Measurements from ENCODE around the gene NR6A1.

NR6A1 gene

DNA sequence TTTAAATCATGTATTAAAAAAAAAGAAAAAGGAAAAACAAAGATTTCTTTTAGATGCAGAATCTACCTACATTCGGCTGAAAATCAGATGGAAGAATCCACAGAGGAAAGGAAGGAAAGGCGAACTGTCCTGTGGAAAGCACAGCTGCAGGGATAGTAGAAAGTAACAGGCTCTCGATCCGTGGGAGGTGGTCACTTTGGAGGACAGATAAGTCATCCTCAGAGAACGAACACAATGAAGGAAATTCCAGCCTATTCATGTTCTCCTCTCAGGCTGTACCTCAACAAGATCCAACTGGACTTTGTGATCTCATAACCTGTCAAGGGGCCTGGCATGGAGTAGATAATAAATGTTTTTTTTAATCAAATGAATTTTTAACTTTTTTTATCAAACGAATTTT, 72.8 kb downstream of the NR6A1 start:
- CTCF ChIA-PET, result interaction anchor here (2.0 to 3.7 kb wide), 2 partner anchors 13 to 81 kb away, joined by 7 to 15 read pairs; no protein-coding TSS in a partner anchor
- POLR2A ChIA-PET, result no interaction called here
- no peak for TF ChIP-seq CTCF (IDR thresholded peaks at IDR 0.05; ENCODE audit: control extremely low read depth, extremely low read depth, low read depth, missing control alignments)
- DNase-seq (ENCODE audit: extremely low spot score), result no peak

DNA sequence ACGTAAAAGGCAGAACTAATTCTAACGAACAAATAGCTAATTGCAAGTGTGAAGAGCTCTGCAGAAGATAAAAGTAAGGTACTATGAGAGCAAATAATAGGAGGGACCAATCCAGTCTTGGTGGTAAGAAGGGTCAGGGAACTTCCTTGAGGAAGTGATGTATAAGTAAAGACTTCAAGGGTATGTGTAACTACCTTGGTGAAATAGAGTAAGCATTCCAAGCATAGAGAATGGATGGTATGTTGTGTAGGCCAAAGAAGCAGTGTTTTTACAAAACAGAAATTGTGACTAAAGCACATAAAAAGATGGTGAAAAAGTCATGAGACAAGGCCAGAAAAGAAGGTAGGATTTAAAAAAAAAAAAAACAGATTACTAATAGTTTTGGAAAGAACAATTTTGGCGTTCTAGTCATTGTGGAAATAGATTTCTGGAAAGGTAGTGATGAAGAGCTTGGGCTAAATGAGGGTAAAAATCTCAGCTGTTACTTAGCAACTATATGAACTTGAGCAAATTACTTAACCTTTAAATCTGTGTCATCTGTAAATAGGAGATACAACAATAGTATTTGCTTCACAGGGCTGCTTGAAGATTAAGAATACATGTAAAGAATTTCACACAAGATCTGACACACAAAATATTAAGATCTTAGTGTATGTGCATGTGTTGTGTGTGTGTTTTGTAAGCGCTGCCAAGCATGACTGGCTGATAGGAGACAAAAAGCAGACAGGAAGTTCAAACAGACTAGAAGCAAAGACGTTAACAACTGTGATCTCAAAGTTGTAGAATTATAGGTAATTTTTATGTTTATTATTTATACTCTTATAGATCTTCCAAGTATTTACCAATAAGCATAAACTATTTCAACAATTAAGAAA, 73.5 kb downstream of the NR6A1 start:
- CTCF ChIA-PET, result interaction anchor here (0.9 to 1.6 kb wide), 3 partner anchors 10 to 59 kb away, joined by 3 to 5 read pairs (median 3); no protein-coding TSS in a partner anchor
- no peak for TF ChIP-seq CTCF (IDR thresholded peaks at IDR 0.05; ENCODE audit: control extremely low read depth, extremely low read depth, low read depth, missing control alignments)
- POLR2A ChIA-PET, result no interaction called here
- no peak for DNase-seq (ENCODE audit: extremely low spot score)

- no peak for TF ChIP-seq CTCF (IDR thresholded peaks at IDR 0.05; ENCODE audit: control extremely low read depth, extremely low read depth, low read depth, missing control alignments)
- ChIA-PET CTCF (interaction anchor here (1.6 kb wide), 1 partner anchor 8 kb away, joined by 5 read pairs; no protein-coding TSS in a partner anchor), POLR2A (no interaction called here)
- no peak for DNase-seq (ENCODE audit: extremely low spot score)
Measured at GRCh38 chr9:124696101-124696500, 75.0 kb downstream of the NR6A1 start.

DNA sequence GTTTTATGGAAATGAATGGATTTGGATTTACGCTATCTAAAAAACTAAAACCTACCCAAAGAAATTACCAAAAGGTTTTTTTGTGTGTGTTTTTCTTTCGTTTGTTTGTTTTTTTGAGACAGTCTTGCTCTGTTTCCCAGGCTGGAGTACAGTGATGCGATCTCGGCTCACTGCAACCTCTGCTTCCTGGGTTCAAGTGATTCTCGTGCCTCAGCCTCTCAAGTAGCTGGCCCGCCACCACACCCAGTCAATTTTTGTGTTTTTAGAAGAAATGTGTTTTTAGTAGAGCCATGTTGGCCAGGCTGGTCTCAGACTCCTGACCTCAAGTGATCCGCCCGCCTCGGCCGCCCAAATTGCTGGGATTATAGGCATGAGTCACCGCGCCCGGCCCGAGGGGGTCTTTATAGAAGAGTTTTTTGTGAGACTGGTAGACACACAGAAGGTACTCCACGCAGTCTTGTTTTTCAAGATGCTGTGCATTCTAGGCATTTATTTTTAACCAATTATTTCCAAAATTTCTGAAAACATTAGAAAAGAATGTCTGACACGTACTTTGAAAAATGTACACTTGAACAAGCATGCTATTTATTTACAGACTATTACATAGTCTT, 75.7 kb downstream of the NR6A1 start:
- CTCF ChIA-PET, result no interaction called here
- POLR2A ChIA-PET, result no interaction called here
- DNase-seq (ENCODE audit: extremely low spot score), result no peak

DNA sequence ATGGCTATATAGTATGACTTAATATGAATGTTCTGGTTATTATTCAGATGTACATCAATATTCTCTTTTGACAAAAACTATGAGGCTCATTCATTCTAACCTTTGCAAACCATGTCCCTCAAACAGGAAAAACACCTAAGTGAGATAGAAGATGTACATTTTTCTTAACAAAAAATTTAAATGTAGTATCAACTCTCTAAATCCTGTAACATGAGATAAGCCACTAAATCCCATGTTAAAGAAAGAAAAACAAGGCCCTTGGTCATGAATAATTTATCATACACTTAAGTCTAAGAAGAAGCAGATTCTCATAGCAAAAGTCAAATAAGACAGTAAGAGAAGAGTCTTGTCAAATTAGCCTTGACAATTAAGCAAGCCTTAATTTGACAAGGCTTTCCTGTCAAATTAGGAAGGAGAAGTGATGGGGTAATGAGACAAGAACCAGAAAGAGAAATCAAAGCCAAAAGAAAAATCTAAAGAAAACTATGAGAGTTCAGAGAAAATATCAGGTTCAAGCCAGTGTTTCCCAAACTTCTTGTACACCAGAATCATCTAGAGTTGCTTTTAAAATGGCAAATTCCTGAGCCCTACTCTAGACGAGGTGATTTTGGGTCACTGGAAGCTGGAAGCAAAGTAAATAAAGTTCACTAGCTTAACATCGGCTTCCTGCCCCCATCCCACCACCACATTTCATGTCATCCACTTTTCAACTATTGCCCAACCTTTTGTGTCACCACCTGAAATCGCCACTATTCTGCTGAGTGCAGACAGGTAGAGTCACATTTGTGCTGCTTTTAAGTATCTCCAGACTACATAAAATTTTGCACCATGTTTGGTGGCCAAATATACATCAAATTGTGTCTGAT, 76.5 kb downstream of the NR6A1 start:
- no peak for DNase-seq (ENCODE audit: extremely low spot score)
- POLR2A ChIA-PET, result no interaction called here
- TF ChIP-seq CTCF (IDR thresholded peaks at IDR 0.05; ENCODE audit: control extremely low read depth, extremely low read depth, low read depth, missing control alignments), result no peak

More for the DNA sequence above, 75.7 kb downstream of the NR6A1 start:
- no peak for TF ChIP-seq CTCF (IDR thresholded peaks at IDR 0.05; ENCODE audit: control extremely low read depth, extremely low read depth, low read depth, missing control alignments)

GRCh38 chr9:124693403-124693802, 77.7 kb downstream of the NR6A1 start:
- no peak for DNase-seq (ENCODE audit: extremely low spot score)
- ChIA-PET CTCF (interaction anchor here (0.6 to 4.0 kb wide), 5 partner anchors 17 to 118 kb away, joined by 3 to 14 read pairs (median 4); no protein-coding TSS in a partner anchor), POLR2A (no interaction called here)
- TF ChIP-seq CTCF (IDR thresholded peaks at IDR 0.05; ENCODE audit: control extremely low read depth, extremely low read depth, low read depth, missing control alignments), result no peak

More for the DNA sequence above, 76.5 kb downstream of the NR6A1 start:
- CTCF ChIA-PET, result interaction anchor here (1.3 to 2.6 kb wide), 3 partner anchors 18 to 119 kb away, joined by 4 to 8 read pairs (median 4); no protein-coding TSS in a partner anchor
